Endometrial microvascular endothelial cells (primary cell): ENCODE data around the gene KIRREL3. TPM values are rescaled to one million over a fixed set of nuclear protein-coding genes. Genes with fewer than 3 reads are reported as not detected.

Experiments used
- in situ Hi-C: cut with HindIII; loops from 2 replicates; pipeline ENCODE4 v1.10.0; 2017; ENCODE audit warnings: low sequenced_read_pairs, low pct_unique_long_range_greater_than_20kb; ENCODE audit errors: inconsistent ontology term
- total RNA-seq: library from RNA; depleted of rRNA; stranded (reverse); fragments of >200 nt; gene quantifications from one replicate; pipeline ENCODE4 v1.2.3, GENCODE V29; 2015; ENCODE audit errors: inconsistent ontology term

The KIRREL3 gene
- total RNA-seq, 1 donor from 2014 or later, result 0.56 TPM

DNA sequence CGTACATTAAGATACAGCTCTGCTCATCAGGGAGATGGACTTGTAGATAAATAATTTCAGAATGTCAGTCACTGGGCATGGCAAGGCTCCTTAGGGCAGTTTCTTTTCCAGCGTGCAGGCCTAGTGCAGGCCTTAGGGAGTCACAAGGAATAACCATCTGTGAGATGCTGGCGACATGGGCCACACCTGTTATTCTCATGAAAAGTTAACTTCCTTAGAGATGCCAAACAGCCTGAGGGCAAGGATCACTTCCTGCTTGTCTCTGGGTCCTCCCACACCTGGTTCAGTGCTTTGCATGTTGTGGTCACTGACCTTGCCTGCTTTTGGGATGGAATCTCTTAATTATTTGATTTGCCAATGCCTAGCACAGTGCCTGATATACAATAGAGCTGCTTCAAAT, 574.5 kb downstream of the KIRREL3 start:
- in situ Hi-C loops, result no loop called here

DNA sequence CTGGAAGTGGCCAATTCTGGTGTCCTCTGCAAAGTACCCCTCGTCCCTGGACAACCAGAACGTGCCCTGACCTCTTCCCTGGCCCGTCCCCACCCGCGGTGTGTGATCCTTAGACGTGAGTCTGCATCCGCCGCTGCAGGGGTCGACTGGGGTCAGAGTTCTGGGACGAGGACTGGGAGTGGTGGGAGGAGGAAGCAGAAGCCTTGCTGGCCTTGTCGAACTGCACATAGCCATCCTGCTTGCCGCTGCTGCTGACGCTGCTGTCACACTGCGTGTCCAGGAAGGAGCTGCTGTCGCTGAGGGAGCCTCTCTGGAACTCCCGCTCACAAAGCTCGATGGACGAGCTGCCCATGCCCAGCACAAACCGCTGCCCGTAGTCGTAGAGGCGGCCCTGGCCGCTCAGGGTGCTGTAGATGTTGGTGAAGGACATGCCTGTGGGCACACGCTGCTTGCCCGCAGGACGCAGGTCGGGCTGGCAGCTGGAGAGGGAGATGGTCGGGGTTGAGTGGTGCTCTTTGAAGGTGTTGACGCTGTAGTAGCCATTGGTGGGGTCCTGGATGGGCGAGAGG, 576.0 kb downstream of the KIRREL3 start:
- in situ Hi-C loops, result no loop called here

DNA sequence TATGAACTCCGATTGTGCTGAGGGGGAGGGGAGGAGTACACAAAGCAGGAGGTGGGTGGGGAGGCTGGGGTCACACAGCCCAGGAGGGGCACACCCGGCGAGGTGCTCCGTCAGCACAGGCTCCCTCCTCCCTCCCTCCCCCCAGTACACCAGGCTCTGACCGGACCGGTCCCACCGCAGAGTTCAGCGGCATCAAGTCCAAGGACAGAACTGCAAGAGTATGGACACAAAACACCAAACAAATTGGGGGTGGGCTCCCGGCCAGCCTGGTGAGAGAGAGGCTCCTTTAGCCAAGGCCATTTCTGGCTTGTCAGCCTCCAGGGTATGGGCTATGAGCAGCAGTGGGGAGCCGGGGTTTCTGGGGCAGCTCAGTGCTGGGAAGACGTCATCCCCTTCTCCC, 576.8 kb downstream of the KIRREL3 start:
- in situ Hi-C loops, result no loop called here

DNA sequence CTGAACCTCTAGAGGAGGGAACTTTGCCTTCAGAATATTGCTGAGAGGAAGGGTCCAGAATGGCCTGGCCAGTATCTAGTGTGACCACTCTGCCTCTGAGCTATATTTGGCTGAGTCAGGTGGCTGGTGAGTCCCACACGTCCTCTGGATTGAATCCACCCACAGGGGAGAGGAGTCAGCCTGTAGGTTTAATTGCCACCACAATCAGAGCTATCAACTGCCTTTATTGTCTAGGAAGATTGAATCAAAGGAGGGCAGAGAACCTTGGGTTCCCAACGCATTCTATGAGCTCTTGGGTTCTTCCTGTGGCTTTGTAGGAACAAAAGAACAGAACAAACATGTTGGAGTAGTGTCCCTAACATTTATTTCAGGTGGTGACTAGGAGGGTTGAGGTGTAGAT, 577.4 kb downstream of the KIRREL3 start:
- in situ Hi-C loops, result no loop called here

DNA sequence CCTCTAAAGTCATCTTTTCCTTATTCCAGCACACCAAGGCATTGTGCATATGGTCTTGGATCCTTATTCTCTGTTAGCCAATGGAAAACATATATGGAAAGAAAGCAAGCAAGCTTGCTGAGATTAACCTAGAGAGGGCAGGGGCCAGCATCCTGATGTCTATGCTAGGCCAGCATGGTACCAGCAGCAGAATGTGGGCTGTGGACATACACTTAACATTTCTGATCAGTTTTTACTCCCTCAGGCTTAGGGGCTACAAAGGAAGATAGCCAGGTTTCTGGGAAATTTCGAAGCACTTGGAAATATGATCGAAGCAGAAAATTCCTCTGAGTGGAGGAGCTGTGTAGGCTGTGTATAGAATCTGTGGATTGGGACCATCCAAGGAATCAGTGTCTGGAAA, 578.1 kb downstream of the KIRREL3 start:
- in situ Hi-C loops, result no loop called here

DNA sequence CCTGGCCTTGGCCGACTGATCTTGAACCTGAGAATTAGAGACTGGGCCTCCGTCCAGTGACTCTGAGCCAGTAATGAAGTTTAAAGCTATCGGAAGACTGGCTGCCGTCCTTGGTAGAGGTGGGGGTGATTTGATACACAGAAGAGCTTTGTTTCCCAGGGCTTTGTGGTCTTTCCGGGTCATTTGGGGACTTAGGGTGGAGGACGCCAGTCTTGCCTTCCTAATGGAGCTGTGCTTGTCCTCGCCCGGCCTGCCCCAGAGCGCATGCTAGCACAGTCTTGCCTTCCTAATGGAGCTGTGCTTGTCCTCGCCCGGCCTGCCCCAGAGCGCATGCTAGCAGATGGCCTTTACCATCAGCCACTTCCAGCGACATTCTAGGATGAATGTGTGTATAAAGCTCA, 579.3 kb downstream of the KIRREL3 start:
- in situ Hi-C loops, result no loop called here

DNA sequence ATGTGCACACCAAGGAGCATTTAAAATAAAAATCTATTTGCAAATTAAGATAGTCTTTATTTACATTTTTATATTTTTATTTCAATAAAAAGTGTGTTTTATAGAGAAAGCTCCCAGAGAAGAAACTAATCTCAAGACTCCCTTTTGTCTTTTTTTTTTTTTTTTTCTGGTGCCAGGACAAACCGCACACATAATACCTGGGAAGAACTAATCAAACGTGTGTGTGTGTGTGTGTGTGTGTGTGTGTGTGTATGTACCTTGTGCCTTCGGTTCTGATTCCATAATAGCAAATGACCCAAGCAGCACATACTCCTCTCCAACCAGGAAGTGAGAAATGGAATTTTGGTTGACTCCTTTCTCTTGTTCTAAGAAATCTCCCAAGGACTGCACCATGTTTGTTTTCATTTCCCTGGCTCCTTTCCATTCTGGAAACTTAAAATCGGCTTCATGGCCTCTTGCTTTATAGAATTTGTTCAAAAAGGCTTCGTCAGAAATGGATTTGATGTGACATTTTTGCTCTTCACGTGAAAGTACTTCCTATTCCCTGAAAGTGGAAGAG, 579.8 kb downstream of the KIRREL3 start:
- in situ Hi-C loops, result no loop called here

DNA sequence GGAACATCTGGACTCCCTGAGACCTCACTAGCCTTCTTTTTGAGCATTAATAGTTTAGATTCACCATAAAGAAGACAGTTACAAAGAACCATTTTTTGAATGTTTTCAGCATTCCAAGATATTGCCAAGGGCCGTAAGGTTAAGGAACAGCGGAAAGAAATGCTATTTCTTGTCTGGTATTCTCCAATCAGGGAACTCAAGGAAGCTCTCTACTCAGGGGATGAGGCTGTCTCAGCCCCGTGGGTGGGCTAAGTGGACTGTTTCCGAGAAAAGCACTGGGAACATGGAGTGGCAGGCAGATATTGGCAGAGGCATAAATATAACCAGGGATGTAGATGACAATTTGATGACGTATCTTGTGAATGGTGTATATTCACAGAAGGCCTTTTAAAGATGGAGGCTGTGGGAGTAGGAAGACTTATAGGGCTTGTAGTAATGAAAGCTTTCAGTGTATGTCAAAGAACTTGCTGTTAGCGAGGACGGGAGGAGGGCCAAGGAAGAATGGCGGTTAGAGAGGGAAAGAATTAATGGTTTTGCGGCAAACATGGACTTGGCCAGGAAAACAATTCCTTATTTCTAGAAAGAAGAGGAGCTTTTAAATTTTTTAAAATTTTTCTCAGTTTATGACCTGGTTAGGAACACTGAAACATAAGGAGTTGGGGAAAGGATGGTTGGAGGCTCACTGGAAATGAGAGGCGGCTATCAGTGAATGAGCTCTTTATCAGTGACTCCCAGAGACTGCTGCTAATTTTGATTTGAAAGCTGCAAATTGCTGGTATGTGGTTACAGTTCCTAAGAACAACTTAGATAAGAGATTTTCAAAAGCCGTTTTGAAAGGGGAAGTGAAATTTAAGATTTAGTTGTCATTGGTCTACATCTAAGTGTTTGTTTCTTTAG, 580.5 kb downstream of the KIRREL3 start:
- in situ Hi-C loops, result no loop called here

DNA sequence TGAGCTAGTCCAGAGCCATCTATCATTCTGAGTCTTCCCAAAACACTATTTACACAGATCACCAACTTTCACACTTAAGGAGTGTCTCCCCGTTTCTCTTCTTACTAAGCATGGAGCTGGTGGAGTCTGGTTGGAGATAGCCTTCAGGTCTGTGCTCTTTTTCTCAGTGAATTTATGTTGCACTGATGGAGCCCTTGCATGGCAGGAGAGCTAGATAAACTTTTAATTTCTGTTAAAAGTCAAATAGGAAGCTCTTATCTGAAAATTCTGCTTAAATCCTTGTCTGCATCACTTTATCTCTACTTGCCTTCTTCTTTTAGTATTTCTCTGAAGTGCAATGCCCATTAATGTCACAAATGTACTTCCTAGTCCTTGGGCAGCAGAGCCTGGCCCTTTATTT, 581.7 kb downstream of the KIRREL3 start:
- in situ Hi-C loops, result no loop called here

DNA sequence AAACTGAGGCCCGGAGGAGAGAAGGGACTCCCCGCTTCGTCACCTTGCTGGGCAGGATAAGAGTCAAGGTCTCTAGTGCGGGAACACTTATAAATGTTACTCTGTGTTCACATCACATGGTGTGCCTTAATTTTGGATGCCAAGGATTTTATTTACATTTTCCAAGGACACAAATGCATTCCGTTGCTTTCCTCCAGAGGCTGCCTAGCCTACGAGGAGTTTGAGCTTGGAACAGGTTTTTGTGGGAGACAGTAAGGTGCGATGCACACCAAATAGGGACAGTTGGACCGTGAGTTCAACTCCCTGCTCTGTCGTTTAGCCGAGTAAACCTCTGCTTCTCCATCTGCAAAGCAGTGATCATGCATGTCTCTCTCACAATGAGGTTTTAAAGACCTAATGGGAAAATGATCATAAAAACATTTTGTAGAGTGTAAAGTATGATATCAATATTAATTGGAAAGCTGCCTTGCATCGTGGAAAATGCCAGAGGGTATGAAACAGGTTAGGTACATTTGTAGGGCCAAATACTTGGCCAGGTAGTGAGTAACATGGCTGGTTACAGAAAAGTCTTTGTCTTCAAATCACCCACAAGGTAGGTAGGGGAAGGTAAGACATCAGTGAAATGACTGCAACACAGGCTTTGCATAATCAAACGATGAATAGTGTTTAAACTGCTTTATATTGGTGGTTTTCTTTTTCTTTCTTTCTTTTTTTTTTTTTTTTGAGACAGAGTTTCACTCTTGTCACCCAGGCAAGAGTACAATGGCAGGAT, 583.3 kb downstream of the KIRREL3 start:
- in situ Hi-C loops, result no loop called here

DNA sequence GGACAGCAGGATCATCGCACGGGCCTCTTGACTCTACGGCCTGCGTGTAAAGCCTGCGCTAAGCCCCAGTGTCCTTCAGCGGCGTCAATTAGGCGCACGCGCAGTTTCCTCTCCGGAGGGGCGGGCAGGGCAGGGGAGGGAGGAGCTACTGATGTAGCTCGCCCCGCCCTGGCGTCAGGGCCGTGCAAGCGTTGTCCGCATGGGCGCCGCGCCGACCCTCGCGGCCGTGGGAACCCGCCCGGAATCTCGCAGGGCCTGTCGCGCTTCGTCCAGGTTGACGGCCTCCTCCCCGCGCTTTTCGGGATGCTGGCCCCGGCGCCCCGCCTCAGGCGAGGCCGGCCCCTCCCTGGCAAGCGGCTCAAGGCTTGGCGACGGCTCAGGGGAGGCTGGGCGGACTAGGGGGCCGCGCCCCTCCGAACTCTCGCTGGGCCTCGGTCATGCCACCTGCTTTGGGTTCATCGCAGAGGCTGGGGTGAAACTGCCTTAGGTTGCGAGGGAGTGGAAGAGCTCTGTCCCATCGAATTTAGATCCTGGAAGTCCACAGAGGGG, 584.0 kb downstream of the KIRREL3 start:
- in situ Hi-C loops, result no loop called here

DNA sequence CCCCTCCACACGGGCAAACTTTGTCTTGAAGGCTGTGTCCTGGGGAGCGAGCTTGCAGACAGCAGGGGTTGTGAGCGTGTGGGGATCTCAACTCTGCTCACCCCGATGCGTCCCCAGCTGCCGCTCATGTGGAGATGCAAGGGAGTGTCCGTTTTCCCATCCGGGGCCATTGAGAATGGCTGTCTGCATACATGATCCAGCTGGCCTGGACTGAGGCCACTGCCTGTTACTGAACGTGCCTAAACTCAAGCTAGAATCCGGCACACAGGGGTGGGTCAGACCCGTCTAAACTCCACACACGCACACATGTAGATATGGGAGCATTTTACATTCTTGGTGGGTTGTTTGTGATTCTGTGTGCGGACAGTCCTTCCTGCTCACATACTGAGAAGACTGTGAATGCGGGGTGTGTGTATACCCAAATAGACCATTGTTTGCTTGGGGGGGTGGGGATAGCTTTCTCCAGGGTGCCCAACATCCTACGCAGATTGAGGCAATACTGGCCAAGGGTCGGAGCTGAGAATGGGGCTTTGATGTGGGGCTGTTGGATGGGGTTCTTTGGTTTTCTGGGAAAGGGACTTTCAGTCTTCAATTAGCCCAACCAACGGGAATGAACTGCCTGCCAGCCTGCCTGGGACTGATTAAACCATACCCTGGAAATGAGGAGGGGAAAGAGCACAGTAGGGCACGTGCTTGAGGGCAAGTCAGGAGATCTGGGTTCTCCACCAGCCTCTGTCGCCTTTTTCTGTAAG, 584.7 kb downstream of the KIRREL3 start:
- in situ Hi-C loops, result no loop called here

DNA sequence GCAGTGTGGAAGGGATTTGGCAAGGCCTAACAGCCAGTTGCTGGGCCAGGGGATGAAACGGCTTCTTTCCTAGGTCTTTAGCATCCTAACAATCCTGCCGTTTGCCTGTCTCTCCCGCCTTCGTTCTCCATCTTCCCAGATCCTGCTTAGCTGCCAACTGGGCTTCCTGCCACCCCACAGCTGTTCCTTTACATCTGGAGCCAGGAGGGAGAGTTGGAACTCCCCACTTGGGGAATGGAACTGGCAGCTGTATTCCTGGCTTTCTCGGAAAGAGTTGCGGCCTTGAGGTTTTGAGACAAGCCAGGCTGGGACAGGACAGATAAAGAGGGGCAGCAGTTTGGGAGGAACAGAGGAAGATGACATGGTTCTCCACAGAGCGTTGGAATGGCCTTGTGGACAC, 585.4 kb downstream of the KIRREL3 start:
- in situ Hi-C loops, result no loop called here

DNA sequence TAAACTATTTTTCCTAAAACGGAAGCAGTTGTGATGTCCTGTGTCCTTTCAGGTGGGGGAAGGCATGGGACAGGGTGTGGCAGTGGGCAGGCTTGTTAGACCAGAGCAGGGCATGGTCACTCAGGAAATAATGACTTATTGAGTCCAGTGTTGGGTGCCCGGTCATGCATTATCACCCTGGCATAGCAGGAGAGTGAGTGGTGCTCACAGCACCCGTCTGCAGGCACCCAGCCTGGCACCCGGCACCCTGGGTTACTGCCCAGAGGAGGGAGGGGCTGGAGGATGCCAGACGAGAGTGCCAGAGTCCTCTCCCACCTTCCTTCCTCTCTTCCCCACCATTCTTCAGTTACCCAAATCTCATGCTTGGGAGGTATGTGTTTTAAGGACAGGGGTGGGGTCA, 586.0 kb downstream of the KIRREL3 start:
- in situ Hi-C loops, result no loop called here

DNA sequence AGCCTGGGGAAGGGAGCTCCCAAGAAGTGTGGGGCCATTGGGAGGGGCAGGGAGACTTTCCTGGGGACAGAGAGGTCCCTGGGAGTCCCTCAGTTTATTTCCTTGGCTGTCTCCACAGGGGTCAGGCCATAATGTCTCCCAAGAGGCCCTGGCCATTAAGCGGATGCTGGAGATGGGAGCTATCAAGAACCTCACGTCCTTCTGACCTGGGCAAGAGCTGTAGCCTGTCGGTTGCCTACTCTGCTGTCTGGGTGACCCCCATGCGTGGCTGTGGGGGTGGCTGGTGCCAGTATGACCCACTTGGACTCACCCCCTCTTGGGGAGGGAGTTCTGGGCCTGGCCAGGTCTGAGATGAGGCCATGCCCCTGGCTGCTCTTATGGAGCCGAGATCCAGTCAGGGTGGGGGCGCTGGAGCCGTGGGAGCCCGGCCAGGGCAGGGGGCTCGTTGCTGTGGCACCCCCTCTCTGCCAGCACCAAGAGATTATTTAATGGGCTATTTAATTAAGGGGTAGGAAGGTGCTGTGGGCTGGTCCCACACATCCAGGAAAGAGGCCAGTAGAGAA, 586.6 kb downstream of the KIRREL3 start:
- in situ Hi-C loops, result no loop called here

DNA sequence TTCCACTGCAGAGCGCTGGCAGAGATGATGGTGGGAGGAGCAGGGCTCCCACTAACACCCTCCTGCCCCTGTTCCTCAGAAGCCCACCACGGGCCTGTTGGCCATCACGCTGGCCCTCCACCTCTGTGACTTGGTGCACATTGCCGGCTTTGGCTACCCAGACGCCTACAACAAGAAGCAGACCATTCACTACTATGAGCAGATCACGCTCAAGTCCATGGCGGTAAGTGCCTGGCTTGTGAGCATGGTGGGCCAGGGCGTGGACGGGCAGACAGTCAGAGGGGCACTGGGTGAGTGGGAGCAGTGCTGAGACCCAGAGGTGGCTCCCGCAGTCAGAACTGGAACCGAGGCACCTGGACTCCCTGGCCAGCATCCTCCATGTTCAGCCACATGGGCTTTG, 587.1 kb downstream of the KIRREL3 start:
- in situ Hi-C loops, result no loop called here

DNA sequence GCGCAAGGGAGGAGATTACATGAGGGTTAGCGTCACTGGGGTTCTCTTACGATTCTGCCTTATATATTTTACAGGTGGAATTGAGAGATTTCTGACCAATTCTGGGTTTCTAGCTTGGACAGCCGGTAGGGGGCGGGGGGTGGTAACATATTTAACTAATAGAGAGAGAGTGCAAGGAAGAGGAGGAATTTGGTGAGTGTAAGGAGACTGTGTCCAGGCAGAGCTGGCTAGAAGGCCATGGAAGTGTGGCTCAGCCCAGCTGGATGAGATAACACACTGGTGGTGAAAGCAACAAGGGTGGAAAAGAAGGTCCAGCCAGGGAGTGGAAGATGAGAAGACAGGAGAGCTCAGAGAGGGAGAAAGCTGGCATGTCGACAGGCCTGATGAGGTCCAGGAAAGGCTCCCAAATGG, 588.6 kb downstream of the KIRREL3 start:
- in situ Hi-C loops, result no loop called here

DNA sequence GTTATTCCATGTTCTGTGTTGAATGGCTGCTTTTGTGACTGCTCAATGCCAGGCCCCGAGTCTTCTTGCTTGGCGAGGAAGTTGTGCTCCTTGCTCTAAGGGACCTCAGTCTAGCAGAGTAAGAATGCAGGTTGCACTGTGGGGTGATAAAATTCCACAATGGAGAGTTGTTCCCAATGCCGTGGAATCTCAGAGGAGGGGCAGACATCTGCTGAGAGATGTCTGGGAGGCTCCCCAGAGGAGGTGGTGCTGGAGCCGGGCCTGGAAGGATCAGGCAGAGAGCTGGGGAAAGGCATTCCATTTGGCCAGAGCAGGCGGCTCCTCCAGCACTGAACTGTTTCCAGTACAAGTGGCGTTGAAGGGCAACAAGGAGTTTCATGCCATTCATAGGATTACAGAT, 589.9 kb downstream of the KIRREL3 start:
- in situ Hi-C loops, result no loop called here
